Measurements from ENCODE around the gene VAT1L.

GRCh38 chr16:77842468-77842867, 54.1 kb downstream of the VAT1L start:
- no peak for TF ChIP-seq TAF1 (IDR thresholded peaks at IDR 0.05; ENCODE audit: low read depth)
- TF ChIP-seq CEBPB (IDR thresholded peaks at IDR 0.05), result no peak
- no peak for TF ChIP-seq EGR1 (IDR thresholded peaks at IDR 0.05)
- no peak for TF ChIP-seq CREB1 (IDR thresholded peaks at IDR 0.05; ENCODE audit: low read depth)
- TF ChIP-seq EP300 (IDR thresholded peaks at IDR 0.05; ENCODE audit: borderline replicate concordance), result no peak
- TF ChIP-seq NFIC (IDR thresholded peaks at IDR 0.05), result no peak
